Stimulated activated CD8-positive, alpha-beta memory T cell treated with anti-CD3 and anti-CD28 coated beads, Interleukin-2, amount 100 ng/mL, for 1 hour (primary cell): ENCODE measurements around the gene NEDD4L.

Experiments used
- DNase-seq, 2 donors: peaks; one replicate each; pipeline ENCODE4 v3.0.0-alpha.2; 2020; ENCODE audit warnings: low read depth in 2 of 2

NEDD4L gene

DNA sequence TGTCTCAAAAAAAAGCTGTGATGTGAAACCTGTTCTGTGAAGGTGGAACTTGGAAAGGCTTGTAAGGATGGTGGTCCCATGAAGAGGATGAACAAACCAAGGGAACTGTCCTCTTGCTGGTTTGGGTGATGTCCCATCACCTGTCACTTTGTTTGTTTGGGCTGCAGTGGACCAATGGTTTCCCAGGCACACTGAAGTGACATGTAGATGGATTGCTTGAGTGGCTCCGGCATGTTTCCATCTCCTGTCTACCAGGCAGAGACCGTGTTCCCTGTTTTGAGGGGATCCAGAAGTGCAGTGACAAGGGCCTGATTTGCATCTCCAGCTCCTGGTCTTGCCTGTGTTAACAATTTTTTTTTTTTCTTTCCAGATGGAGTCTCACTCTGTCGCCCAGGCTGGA, 8.9 kb downstream of the NEDD4L start:
- no peak for DNase-seq

DNA sequence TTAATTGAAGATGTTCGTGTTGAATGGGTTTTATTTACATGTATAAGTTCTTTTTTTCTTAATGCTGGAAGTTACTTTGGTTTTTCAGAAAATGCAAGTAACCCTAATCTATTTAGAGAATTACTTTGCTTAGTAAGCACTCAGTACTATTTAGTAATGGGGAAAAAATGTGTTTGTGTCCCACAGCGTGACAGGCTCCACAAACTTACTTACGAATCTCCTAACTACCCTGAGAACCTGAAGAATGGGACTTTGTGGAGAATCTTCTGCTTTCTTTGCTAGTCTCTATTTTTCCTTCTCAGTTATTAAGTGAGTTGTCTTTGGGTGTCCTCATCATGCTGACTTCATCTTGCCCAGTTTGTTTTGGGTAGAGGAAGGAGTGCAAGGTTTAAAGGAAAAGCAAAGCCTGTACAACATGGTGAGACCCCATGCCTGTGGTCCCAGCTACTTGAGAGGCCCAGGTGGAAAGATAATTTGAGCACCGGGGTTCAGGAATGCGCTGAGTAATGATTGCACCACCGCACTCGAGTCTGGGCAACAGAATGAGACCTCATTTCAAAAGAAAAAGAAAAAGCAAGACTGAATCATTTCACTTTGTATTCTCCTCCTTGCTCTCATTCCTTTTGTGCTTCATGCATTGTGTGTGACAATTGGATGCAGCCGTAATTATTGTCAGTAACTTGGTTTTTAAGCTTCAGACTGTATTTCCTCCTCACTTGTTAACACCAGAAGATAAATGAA, 10.2 kb downstream of the NEDD4L start:
- DNase-seq: no peak

DNA sequence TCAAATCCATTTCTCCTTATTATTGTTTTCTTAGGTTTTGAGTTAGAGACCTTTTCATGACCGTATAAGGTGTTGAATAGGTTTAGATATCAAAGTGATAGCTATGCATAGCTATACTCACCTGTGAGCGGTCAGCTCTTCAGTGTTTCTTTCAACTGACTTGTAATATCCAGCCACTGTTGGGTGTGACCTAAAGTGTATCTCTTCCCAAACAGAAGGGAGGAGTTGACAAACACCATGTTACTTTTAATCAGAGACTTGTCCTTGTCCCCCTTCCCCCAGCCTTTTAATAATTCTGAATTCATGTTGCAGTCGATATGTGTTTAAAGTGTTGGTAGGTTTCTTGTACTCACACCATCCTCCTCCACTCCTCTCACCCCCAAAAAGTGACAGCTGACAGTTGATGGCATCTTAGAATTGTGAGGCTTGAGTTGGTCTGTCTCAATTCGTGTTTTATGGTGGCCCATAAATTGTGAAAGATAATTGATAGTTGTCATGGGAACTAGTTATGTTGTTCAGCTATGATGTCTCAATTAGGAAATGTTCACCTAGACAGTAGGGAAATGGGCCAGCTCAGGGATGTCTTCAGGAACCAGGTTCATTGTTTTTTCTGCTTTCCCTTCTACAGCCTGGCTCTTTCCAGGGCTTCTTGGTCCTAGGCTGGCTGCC, 12.0 kb downstream of the NEDD4L start:
- no peak for DNase-seq

DNA sequence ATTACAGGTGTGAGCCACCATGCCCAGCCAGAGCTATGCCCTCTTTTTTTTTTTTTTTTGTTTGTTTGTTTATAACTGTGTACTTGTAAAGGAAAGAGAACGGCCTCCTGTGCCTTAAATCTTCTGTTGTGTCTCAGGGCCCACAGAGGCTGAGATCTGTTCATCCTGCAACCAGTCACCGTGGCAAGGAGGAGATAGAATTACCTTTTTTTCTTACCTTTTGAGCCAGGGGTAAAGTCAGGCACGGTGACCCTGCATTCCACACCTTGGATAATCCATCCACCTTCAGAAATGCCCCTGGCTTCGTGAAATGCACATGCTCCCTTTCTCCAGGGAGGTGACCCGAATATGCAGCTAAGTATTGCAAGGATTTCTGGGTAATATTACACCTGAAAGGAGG, 12.8 kb downstream of the NEDD4L start:
- DNase-seq: no peak

DNA sequence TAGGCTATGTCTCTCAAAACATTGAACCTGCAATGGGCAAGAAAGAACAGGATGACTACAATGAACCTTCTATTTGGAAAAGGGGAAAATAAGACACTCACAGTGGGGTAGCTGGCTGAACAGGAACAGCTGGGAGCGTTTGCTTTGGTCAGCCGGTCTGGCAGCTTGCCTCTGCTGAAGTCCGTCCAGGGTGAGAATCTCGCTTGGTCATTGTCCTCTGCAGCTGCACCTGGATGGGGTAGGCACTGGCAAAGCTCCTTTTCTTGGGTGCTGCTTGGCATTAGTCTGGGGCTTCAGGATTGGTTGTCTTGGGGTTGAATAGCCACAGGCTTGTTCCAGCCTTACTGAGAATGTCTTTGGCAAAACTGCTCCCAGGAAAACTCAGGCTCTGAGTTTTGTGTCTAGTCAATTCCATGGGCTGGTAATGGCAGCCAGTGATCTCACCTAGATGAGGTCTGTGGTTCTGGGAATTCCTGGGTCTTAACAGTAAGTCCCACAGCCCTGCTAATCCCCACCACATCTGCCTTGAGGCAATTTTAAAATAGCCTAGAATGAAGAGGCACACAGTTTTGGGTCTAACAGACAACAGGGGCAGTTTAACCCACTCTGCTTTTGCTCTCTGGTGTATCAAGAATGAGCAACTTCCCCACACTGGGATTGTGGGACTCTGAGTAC, 13.4 kb downstream of the NEDD4L start:
- no peak for DNase-seq

DNA sequence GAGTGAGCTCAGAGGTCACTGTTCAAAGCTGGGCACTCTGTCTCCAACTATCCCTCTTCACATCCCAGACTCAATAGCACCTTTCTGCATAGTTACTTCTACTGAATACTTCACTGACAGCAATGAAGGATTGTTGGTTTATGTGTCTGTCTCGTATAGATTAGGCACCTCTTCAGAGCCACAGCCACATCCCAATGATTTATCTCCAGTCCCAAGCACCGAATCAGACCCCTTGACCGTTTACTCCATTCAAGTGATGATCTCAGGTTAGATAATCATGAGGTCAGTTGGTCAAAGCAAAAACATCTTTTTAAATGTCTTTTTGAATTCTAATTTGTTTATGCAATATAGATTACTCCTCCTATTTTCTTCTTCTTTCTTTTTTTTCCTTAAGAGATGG, 14.7 kb downstream of the NEDD4L start:
- DNase-seq: no peak

DNA sequence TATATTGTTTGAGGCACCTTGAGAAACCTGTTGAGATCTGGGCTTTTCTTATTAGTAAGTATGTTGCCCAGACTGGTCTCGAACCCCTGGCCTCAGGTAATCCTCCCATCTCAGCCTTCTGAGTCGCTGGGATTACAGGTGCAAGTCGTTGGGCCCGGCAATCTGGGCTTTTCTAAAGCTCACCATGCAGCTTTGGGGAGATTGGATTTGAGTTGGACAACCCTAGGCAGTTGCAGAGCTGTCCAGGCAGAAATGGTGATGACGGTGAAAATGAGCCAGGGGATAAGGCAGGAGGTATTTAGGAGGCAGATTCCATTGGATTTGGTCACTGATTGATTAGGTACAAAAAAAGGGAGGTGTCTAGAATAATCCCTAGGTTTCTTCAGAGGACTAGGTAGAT, 16.2 kb downstream of the NEDD4L start:
- no peak for DNase-seq

DNA sequence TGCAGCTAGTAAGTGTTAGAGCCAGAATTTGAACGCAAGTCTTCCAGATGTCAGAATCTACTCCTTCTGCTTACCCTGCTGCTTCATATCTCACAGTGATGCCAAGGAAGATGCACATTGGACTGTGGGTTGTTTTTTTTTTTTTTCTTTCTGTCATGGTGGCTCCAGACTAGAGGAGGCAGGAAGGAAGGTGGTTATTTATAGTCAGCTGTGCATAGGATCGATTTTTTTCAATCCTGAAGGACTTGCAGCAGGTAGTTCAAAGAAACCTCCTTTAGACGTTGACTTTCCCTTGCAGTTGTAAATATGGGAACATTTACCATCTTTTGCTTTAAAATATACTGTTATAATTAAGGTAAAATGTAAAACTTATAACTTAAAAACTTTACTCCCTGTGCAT, 17.3 kb downstream of the NEDD4L start:
- DNase-seq: no peak

DNA sequence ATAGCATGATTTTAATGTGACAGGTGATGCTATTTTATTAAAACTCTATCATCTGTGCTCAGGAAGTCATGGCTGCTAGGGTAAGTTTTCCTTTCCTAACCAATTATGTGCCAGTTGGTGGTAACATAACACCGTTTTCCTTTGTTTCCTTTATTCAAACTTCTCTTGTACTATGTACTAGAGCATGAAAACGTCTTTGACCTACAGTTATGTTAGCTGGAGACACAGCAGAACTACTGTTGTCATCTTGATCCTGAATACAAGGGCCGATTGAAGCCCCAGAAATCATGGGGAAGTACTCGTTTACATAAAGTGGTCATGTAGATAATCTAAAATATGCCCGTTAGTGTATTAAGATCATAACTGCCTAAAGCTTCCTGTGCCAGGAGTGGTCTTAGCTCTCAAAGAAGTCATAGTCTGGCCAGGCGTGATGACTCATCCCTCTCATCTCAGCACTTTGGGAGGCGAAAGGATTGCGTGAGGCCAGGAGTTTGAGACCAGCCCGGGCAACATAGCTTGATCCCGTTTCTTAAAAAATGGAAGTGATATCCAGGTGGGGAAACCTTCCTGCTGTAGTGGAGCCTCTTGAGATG, 20.5 kb downstream of the NEDD4L start:
- no peak for DNase-seq

DNA sequence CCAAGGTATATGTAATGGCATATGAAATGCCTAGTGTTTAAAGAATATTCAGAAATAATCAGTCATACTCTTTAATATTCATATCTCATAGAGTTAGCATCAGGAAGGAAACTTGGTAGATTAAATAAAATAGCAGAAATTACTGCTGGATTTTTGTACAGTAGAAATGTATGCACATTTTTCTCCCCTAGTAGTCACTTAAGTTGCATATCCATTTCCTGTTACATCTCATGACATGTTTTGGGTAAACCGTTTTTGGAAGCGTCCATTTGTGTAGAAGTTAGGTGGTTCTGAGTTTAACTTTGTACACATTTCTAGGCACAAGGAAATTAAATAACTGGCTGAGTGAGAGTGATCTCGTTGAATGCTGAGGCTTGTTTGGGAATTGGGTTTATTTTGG, 21.9 kb downstream of the NEDD4L start:
- no peak for DNase-seq

DNA sequence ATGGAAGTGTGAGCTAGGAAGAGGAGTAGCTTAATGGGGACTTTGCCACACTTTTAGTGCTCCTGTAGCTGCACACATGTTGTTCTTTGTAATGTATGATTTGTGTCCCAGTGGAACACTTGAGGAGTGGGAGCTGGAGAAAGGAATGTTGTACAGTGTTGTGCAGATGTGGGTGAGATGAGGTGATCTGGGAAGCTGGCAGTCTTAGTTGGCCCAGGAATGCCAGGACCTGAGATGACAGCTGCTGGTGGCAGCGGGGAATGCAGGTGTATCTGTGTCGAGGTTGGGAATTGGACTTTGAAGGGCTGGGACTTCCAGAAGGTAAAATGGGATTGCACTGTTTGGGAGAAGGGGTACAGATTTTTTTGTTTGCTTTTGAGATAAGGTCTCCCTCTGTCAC, 23.6 kb downstream of the NEDD4L start:
- no peak for DNase-seq

DNA sequence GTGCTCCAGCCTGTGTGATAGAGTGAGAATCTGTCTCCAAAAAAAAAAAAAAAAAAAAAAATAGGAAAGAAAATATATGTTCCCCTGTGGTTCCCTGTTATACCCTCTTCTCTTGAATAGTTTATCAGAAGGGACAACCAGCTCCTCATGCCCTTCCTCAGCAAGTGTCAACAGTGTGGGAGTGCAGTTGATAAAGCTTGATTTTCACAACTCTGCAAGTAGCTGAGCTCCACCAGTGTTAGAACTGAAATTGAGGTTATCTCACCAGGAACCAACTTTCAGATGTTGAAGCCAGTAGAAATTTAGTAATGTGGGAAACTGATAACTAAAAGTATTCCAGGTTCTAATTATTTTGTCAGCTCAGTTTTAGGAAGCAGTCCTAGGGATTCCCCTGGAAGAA, 25.1 kb downstream of the NEDD4L start:
- DNase-seq: no peak

DNA sequence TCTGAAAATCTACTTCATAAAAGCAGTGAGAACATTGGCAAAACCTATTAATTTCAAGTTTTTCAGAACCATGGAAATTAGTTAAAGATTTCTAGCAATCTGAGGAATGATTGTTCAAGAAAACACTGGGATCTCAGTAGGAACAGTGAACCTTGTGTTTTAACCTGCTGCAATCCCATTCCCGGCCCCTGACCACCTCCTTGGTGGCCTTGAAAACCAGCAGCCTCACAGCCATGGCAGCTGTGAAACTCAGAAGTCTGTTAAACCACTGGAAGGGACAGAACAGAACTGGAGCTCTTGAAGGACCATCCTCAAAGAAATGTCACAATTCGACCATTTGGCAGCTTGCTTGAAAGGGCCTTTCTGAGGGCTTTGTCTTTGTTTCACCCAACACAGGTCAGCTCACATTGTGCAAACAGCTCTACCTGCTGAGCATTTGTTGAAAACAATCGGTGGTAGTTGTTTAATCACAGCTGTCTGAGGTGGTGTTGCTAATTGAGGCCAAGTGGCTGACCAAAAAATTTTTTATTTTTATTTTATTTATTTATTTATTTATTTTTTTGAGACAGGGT, 25.8 kb downstream of the NEDD4L start:
- no peak for DNase-seq

DNA sequence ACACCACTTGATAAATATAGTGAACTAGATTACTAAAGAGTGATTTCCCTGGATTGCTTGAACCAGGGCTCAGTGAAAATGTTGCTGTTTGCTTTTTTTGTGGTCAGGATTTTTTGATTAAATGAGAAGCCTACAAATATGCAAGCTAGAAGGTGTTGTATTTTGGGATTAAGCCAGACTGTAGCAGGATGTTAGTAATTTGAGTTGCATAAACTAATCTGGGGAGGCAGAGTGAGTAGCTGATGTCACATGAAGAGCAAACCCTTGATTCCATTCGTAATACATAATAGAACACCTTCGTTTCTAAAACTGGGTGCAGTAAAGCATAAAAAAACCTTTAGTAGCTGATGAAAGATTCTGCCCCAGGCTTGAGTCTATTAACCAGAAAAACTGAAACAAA, 32.0 kb downstream of the NEDD4L start:
- no peak for DNase-seq

DNA sequence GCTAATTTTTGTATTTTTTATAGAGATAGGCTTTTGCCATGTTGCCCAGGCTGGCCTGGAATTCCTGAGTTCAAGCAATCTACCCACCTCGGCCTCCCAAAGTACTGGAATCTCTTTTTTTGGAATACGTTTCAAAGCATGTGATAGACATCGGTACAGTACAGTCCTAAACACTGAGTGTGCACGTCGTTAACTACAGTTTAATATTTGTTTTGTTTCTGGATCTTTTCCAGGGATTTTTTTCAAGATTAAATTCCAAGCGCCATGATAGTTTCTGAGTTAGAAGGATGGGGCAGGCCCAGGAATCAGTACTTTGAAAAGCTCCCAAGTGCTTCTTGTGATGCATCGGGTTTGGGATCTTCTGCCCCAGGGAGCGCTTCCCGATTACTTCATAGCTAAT, 33.3 kb downstream of the NEDD4L start:
- DNase-seq: no peak

DNA sequence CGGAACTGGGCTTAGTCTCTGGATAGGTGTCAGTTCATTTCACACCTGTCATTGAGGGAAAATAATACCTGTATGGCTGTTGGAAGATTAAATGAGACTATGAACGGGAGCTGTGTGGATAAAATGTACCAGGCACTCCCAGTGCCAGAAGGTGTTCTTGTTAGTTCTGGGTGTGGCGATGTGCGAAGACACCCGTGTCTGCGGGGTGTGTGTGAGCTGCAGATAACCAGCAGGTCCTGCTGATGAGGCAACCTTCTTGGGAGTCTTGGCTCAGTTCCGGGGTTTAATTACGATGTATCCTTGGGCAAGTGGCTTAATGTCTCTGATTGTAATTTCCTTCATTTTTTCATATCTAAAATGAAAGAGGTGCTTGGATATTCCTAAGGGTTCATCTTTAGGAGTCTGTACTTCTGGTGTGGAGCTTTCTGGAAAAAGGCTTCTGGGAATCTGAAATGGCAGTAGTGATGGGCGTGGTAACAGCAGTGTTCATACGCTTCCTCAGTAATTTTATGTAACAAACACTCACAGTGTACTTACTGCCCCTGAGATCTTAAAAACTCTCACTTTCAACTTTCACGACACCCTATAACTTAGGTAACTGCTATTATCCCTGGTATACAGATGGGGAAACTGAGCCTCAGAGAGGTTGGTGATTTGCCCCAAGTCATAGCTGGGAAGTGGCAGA, 35.0 kb downstream of the NEDD4L start:
- DNase-seq: no peak

DNA sequence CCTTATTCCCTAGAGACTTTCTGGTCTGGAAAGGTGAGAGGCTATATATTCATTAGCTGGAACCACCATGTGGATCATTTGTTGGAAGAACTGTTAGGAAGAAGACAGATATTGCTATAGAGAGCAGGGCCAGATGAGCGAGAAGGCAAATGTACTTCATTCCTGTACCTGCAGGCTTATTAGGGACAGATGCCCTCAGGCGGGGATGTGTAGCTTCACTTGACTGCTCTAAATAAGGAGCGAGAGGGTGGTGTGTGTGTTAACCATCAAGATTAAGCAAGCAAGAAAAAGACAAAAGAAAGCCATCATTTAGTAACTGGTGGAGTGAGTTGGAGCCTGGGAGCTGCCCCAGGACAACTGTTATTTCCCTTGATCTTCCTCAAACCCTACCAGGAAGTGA, 36.4 kb downstream of the NEDD4L start:
- no peak for DNase-seq

DNA sequence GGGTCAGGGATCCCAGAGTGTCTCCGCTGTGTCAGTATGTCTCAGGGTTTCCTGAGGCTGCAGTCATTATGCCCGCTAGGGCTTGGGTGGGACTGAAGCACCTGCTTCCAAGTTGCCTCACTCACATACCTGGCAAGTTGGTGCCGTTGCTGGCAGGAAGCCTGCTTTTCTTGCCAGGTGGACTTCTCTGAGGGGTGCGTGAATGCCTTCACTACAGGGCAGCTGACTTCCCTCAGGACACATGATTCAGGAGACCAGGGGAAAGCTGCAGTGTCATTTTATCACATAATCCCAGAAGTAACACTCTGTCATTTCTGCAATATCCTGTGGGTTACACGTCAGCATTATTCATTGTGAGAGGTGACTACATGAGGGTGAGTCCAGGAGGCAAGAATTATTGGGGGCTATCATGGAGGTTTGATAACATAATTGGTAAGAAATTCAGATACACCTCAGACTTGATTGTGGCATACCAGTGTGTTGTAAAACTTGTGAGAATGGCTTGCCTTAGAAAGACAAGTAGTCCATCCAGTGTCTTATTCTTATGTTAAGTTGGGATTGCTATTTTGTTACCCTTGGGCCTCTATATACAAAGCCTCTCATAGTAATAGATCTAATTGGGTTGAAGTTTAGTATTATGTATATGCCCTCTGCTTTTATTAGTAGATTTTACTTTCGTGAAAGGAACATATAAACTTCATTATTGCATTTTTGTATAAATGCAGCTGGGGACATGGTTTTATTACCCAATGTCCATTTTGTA, 44.1 kb downstream of the NEDD4L start:
- DNase-seq: no peak

DNA sequence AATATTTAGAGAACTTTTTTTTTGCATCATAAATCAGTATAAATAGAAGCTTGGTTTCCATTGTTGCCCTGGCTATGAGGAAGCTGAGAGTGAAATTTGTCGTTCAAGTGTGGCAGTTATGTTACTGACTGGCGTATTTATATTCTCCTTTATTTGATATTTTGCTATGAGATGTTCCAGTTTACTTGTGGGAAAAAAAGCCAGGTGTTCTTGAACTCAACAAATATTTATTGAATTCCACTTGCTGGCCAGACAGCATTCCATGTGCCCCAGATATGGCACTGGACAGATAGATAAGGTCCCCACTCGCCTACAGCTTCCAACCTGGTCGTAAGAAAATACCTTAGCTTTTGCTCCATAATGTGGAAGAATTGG, 44.7 kb downstream of the NEDD4L start:
- no peak for DNase-seq

DNA sequence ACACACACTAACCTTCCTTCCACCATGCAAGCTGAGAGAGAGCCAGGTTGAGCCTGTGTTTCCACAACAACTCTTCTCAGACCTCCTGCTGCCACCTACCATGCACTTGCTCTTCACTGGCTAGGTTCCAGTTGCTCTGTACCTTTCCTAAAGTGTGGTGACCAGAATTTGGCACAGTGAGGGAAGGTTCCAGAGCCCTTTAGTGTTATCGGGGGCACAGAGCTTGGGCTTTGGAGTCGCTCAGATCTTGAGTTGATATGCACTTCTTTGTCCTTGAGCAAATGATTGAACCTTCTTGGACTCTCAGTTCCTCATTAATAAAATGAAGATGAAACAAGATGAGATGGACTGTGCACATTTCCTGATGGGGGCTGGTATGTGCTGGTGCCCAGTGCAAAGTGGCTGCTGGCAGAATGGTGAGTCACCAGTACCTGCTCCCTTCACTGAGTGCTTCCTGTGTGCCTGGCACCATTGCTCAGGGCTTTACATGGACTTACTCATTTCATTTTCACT, 47.1 kb downstream of the NEDD4L start:
- DNase-seq: no peak

DNA sequence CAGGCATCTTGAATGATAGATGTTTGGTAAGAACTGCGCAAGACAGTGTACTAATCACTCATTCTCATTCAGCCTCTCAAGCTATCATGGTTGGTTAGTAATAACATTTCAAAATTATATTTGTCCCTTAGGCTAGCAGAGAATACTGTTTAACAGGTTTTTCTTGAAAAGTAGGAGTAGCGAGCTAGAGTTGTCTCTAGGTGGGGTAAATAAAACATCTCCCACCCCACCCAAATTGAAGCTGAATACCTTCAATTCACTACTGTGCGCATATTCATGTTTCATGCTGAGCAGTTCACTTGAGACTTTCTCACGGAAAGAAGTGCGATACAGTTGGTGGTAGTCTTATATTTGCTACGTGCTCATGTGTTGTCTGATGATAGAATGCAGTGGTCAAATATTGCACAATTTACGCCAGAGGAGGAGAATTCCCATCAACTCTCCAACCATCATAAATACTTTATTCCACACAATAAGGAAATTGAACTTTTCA, 49.3 kb downstream of the NEDD4L start:
- no peak for DNase-seq
